SK-MEL-5 (cell line): ENCODE data around the gene DUSP14. TPM values are rescaled to one million over a fixed set of nuclear protein-coding genes. Genes with fewer than 3 reads are reported as not detected.
A peak's percentile ranks its signal among the peaks of the same experiment; 100 is the strongest.
"Not testable (repeated sequence)": the region's sequence is repeated elsewhere in the genome, so short reads cannot be mapped to it uniquely, and the experiment has no call there.

ENCODE experiments used
- DNase-seq: peaks from one replicate; pipeline ENCODE4 v3.0.0-alpha.2; 2016; ENCODE audit warnings: low read depth, low spot score
- in situ Hi-C: cut with HindIII; loops from 2 replicates; pipeline ENCODE4 v1.10.0; 2016; ENCODE audit warnings: low sequenced_read_pairs, high pct_unique_total_duplicates, low pct_unique_long_range_greater_than_20kb
- total RNA-seq: library from RNA; depleted of rRNA; stranded (reverse); fragments of >200 nt; shearing (Covaris generic); gene quantifications from 2 replicates; pipeline ENCODE4 v1.2.3, GENCODE V29; 2014

DUSP14 gene
- total RNA-seq, 1 experiment from 2014 or later, result 119 TPM

DNA sequence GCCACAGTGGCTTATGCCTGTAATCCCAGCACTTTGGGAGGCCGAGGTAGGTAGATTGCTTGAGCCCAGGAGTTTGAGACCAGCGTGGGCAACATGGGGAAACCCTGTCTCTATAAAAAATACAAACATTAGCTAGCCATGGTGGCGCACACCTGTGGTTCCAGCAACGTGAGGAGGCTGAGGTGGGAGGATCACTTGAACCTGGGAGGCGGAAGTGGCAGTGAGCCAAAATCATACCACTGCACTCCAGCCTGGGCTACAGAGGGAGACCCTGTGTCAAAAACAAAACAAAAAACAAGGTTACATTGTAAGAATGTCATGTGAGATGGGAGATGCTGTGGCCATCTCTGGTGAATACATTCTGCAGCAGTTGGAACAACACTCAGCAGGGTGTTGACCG is 13.5 kb downstream of the DUSP14 start:
- no peak for DNase-seq
- in situ Hi-C loops, result no loop called here

DNA sequence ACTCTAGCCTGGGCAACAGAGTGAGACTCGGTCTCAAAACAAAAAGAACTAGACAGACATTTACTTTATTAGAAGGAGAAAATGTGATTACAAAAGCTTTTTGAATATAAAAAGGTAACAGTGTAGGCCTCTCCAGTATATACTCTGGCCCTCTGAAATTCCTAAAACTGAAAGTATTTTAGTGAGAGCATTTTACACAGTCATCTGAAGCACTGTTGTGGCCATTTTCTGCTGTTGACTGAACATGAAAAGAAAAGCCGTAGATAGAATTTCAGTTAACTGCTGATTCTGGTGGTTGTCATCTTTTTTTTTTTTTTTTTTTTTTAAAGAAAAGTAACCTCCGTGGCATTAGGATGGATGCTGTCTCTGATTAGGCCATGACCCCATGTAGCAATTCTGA is 15.6 kb downstream of the DUSP14 start:
- in situ Hi-C loops, result no loop called here
- DNase-seq, result no peak

DNA sequence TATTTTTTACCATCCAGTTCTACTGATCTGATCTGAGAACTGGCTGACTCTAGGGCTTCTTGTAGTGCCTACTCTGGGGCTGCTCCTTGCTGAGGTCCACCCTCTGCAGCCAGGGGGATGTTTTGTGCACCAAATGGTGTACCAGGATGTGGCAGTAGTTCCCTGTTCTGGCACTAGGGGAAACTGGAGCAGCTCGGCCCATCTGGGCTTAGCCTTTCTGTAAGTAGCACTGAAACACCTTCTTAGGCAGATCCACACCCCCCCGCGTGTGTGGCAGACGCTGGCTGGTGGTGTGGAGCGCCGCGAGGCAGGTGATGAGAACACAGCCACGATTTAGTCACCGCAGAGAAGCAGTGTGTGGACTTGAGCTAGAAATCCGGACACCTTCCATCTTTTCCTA is 17.0 kb downstream of the DUSP14 start:
- in situ Hi-C loops, result no loop called here
- peak; percentile 74 for DNase-seq

DNA sequence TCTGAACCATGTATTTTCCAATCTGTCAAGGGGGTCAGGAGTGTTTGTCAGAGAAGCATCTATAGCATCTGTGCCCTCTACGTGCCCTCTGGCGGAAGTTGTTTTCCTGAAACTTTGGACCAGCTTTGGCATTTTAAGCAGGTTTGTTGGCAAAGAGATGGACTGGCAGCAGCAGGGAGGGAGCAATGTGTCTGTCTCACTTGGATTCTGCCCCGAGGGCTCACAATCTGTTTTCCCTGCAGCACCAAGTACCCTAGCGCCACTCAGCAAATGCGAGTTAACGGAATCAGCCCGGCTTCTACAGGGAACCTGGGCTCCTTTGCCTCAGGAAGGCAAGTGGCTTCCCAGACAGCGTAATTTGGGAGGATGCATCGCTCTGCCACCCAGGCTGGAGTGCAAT is 17.4 kb downstream of the DUSP14 start:
- in situ Hi-C loops, result no loop called here
- DNase-seq, result no peak

DNA sequence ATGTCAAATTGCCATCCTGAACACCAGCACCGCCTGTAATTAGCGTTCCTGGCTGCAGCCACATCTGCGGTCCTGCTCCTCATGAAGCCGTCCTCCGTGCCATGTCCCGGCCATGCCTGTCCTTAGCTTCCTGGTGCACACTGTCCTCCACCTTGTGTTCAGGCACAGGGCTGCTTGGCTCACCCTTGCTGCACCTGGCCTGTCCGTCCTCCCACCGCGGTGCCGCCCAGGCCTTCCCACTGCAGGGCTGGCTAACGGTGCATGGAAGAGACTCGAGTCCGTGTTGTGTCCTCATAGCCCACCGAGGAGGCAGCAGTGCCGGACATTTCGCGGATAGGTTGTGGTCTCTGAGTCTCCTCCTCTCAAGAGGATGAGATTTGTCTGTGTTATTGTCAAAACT is 20.4 kb downstream of the DUSP14 start:
- in situ Hi-C loops, result no loop called here

DNA sequence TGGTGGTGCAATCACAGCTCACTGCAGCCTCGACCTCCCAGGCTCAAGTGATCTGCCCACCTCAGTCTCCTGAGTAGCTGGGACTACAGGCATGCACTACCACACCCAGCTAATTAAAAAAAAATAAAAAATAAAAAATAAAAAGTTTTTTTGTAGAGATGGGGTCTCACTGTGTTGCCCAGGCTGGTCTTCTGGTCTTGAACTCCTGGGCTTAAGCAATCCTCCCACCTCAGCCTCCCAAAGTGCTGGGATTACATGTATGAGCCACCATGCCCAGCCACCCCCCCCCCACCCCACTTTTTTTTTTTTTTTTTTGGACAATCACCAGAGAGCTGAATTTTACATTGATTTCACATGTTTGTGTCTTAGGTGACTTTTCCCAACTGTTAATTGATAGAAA is 22.0 kb downstream of the DUSP14 start:
- DNase-seq, in situ Hi-C loops: not testable (repeated sequence)

More for the DNA sequence above, 20.4 kb downstream of the DUSP14 start:
- no peak for DNase-seq

DNA sequence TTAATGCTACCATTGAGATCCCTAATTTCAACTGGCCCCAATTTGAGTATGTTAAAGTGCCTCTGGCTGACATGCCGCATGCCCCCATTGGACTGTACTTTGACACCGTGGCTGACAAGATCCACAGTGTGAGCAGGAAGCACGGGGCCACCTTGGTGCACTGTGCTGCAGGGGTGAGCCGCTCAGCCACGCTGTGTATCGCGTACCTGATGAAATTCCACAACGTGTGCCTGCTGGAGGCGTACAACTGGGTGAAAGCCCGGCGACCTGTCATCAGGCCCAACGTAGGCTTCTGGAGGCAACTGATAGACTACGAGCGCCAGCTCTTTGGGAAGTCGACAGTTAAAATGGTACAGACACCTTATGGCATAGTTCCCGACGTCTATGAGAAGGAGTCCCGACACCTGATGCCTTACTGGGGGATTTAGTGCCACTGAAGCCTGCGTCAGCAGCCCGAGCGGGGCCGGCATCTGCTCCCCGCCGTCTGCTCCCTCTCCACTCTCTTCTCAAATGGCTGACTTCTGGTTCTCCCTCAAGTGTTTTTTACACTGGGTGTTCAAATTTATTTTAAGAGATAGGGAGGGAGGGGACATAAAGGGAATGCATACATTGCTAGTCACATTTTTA is 22.9 kb downstream of the DUSP14 start:
- in situ Hi-C loops, result no loop called here
- DNase-seq, result no peak

DNA sequence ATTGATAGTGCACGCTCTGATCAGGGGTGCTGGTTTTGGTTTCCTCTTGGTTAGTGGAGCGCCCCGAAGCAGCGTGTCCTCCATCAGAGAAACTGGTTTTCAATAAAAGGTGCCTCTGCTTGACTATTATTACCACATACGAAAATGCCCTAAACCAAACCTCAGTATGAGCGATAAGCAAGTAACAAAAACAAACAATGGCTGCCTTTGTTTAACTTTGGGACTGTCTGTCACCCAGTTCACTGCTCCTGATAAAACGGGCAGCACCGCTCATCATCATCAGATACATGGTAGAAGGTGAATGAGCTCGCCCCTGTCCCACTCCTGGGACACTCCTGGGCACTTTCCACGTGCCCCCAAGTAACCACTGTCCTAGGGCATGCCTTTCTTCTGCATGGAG is 24.0 kb downstream of the DUSP14 start:
- in situ Hi-C loops, result no loop called here
- no peak for DNase-seq

DNA sequence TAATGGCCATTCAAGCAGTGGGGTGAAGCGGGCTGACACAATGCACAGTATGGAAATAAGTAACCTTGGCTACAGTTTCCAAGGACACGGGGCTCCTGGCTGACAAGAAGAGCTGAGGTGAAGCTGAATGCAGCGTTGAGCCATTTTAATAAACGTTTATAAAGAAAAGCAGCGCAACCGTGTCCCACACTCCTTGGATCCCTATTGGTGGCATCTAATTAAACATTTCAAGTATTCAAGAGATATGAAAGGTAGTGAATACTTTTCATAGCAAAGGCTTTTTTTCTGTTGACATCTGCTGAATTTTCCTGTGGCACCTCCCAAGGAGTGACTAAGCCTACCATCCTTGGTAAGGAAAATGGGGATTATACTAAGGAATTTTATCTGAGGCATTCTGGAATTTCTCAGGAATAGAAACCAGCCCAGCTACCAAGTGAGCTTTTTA is 26.5 kb downstream of the DUSP14 start:
- no peak for DNase-seq
- in situ Hi-C loops, result no loop called here

DNA sequence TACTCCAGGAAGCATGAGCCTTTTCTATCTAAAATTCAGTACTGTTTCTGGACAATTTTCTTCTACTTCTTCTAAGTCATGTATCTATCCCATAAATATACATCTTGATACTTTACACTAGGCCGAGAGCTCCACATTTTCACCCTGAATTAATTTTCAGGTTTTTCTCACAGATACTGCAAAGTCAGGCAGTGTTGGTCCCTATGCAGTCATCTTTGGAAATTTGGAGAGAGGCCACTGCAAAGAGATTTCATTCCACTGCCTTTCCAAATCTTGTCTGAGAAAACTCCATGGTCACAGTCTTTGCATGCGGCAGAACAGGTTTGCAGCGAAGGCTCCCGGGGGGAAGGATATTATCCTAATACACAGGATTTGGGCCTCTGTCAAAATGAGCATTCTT is 28.2 kb downstream of the DUSP14 start:
- DNase-seq, result no peak
- in situ Hi-C loops, result no loop called here

DNA sequence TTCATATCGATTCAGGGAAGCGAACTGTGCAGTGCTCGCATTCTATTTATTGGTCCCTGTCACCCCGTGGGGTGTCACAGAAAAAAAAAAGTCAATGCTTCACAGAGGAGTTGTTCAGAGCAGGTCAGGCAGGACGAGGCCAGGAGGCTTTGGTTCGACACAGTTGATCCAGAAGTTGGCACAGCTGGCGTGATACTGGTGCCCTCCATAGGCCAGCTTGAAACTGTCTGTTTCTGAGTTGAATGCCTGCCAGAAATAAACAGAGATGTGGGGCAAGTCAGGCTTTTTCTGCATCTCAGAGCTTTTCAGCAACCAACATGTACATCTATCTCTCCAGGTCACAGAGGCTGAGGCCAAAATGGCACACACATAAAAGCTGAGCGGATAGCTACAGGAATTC is 29.1 kb downstream of the DUSP14 start:
- DNase-seq, result peak; percentile 29
- in situ Hi-C loops, result no loop called here

DNA sequence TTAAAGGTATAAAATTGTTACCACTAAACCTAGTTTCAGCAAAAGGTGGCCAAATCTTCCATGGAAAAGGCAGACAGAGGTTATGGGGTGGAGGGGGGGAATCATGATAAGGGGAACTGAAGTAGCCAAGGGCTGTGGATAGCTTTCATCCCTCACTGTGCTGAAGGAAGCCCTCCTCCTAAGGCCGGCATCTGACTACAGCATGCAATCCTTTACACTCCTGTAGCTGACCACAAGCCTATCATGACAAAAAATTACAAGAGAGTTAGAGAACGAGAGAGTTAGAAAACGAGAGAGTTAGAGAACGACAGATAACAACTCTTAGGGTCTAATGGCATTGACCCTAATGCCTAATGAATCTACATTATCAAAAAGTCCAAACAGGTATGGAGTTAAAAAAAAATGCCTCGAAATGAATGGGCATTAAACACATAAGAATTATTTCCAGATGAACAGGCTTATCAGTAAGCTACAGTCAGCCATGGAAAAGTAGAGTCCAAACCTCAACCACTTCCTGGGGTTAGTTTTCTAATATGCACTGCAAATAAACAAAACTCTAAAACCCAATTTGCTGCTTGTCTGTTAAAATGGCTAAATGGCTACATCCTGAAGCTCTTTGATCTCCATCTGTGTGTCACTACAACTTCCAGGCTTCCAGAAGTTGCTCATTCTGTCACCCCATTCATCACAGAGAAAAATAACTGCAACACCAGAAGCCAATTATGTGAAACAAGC is 29.7 kb downstream of the DUSP14 start:
- in situ Hi-C loops, result no loop called here
- no peak for DNase-seq

DNA sequence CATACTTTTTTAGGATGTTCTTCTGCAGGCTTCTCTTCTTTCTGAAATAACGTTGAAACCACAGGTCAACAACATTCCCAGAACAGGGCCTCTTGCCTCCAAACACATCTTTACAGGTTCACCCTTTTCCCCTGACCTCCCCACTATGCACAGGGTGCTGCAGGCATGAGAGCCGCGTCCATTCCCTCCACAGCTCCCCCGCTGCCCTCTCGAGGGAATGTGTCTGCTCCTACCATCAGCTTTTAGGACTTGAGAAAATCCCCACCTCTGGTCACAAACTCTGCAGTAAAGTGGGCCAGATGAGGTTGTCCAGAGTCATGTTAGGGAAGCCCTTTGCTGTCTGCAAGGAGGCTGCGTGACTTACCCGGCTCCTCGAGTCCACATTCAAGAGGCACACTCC is 30.5 kb downstream of the DUSP14 start:
- no peak for DNase-seq
- in situ Hi-C loops, result no loop called here

DNA sequence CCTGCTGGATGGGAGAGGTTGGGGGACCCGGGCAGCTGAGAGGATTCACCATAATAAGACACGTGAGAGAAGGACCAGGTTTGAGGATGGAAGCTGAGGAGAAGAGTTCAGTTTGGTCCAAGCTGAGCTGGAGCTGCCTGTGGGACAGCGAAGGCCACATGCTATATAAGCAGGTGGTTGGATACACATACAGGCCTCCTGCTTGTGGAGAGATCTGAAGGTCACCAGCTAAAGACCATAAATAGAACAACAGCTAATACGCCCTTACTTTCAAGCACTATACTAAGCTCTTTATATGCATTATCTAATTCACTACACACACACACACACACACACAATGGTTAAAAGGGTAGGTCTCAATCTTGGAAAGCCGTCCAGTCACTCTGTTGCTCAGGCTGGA is 32.1 kb downstream of the DUSP14 start:
- DNase-seq, result no peak
- in situ Hi-C loops, result no loop called here

DNA sequence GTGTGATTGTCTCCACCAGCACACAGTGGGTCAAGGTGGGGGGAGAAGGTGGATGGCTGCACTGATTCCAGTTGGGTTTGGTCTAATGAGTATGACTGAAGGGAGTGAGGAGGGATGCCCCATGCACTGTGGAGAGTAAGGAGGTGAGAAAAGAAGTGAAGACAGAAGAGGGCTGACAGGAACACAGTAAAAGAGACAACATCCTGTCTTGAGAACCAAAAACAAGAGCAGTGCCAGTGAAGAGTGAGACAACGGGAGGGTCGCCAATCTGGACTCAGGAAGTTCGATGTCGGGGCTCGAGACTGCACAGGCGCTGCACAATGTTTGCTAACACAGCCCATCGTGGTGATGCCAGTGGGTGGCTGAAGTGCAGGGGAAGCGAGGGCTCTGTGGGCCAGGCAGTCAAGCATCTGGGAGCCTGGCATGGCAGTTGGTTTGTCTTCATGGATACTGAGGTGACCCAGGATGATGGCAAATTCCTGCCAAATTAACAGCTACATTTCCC is 34.1 kb downstream of the DUSP14 start:
- DNase-seq, result no peak
- in situ Hi-C loops, result no loop called here

DNA sequence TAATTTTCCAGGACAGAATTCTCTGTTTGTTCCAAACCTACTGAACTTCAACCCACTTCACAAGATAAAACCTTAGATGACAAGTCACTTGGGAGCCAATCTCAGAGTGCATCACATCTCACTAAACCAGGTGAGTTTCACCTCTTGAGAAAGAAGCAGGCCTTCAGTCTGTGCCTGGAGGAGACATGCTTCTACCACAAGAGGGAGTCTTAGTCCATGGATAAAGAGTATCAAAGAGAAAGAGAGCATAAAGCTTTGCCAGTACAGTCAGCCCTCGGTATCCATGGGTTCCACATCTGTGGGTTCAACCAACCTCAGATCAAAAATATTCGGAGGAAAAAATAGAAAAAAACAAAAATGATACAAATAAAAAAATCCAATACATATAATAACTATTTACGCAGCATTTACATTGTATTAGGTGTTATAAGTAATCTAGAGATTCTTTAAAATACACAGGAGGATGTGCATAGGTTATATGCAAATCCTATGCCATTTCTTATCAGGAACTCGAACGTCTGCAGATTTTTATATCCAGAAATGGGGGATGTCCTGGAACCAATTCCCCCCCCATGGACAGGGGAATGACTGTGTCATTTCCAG is 37.7 kb downstream of the DUSP14 start:
- peak; percentile 74 for DNase-seq
- in situ Hi-C loops, result no loop called here

DNA sequence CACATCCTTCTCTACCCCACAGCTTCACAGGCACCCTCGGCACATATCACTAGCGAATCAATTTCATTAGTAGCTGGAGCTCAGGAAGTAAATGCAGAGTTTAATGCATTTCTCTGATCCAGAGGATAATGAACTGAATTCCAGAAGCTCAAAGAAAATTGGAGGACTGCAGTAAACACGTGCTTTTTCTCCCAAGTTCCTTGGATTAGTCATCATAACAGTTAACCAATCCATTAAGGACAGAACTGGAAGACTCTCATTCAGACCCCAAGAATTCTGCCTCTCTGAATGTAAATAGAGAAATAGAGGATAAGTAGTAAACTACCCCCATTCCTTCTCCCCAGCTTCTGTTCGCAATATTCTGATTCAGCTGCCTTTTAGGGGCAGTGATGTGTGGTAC is 40.7 kb downstream of the DUSP14 start:
- no peak for DNase-seq
- in situ Hi-C loops, result no loop called here

DNA sequence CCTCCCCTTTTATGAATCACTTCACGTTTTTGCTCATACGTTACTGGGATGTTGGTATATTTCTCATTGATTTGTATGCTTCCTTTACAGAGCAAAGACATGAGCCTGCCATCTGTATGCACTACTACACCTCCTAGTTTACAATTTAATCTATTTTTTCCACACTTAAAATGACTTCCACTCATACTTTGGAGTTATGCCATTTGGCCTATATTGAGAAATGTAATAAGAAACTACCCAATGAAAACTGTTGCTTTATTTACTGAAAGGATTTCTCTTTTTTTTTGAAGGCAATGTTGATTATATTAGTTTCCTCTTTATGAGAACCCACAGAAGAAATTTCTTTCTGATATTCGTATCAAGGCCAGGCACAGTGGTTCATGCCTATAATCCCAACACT is 43.1 kb downstream of the DUSP14 start:
- DNase-seq, result no peak
- in situ Hi-C loops, result no loop called here

DNA sequence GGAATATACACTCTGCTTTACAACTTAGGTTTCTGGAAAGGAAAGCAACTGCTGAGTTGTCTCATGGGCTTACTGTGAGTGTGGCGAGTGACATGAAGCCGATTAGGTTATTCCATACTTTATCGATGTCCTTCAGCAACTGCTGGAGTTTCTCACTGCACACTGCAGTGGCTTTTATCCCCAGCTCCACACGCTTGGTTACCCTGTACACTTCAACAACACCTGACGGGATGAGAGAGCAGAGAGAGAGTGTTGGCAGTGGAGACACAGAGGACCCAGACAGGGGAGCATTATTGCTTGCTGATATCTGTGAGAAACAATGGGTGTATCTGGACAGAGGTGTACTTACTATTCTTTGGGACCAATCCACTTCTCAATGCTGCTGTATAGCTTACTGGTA is 46.2 kb downstream of the DUSP14 start:
- in situ Hi-C loops, result no loop called here

More for the DNA sequence above, 46.2 kb downstream of the DUSP14 start:
- no peak for DNase-seq
